Trophoblast cell (in vitro differentiated cells and primary cell): Measurements from ENCODE around the gene OR13C9. TPM values are rescaled to one million over a fixed set of nuclear protein-coding genes. Genes with fewer than 3 reads are reported as not detected.

Experiments used
- DNase-seq, 2 donors: peaks; one replicate each; pipeline ENCODE4 v3.0.0-alpha.2; 2016
- H2AFZ ChIP-seq: 2 replicates; pipeline ENCODE4 v1.6.1; 2013; ENCODE audit warnings: low read length, moderate library complexity, mild to moderate bottlenecking; ENCODE audit not compliant: insufficient read depth, poor library complexity
- H2AK5ac ChIP-seq: 2 replicates; pipeline ENCODE4 v1.6.1; 2013; ENCODE audit warnings: mild to moderate bottlenecking, low read length
- H2BK120ac ChIP-seq: 2 replicates; pipeline ENCODE4 v1.6.1; 2013; ENCODE audit warnings: low read length, mild to moderate bottlenecking, moderate library complexity; ENCODE audit not compliant: insufficient read depth, poor library complexity
- H2BK12ac ChIP-seq: 2 replicates; pipeline ENCODE4 v1.6.1; 2013; ENCODE audit warnings: mild to moderate bottlenecking, low read length, moderate library complexity
- H2BK5ac ChIP-seq: 2 replicates; pipeline ENCODE4 v1.6.1; 2013; ENCODE audit warnings: low read length, low read depth, moderate library complexity, mild to moderate bottlenecking; ENCODE audit not compliant: poor library complexity
- H3K14ac ChIP-seq: 2 replicates; pipeline ENCODE4 v1.6.1; 2013; ENCODE audit warnings: mild to moderate bottlenecking, low read length
- H3K18ac ChIP-seq: 2 replicates; pipeline ENCODE4 v1.6.1; 2013; ENCODE audit warnings: mild to moderate bottlenecking, low read length
- H3K23ac ChIP-seq: 2 replicates; pipeline ENCODE4 v1.6.1; 2013; ENCODE audit warnings: low read length
- H3K27ac ChIP-seq: 2 replicates; pipeline ENCODE4 v1.5.1; 2013; ENCODE audit warnings: low read depth, mild to moderate bottlenecking, inconsistent platforms, low read length, moderate library complexity
- H3K27me3 ChIP-seq: 2 replicates; pipeline ENCODE4 v1.6.1; 2013; ENCODE audit warnings: inconsistent platforms, mild to moderate bottlenecking, low read length, moderate library complexity; ENCODE audit not compliant: insufficient read depth
- H3K36me3 ChIP-seq, 2 experiments: 1 replicate in 1 of 2; 2 replicates in 1 of 2; pipeline ENCODE4 v1.6.1; 2013; ENCODE audit warnings: low read length in 2 of 2, mild to moderate bottlenecking in 2 of 2, moderate library complexity in 1 of 2; ENCODE audit not compliant: insufficient read depth in 2 of 2, control insufficient read depth in 1 of 2
- H3K4ac ChIP-seq: 2 replicates; pipeline ENCODE4 v1.6.1; 2013; ENCODE audit warnings: low read depth, mild to moderate bottlenecking, low read length, moderate library complexity
- H3K4me1 ChIP-seq, 2 experiments: 1 replicate in 1 of 2; 2 replicates in 1 of 2; pipeline ENCODE4 v1.6.1; 2013; ENCODE audit warnings: low read length in 2 of 2, mild to moderate bottlenecking in 2 of 2, moderate library complexity in 1 of 2; ENCODE audit not compliant: insufficient read depth in 2 of 2, control insufficient read depth in 1 of 2
- H3K4me2 ChIP-seq: 2 replicates; pipeline ENCODE4 v1.6.1; 2013; ENCODE audit warnings: inconsistent platforms, mild to moderate bottlenecking, low read length, moderate library complexity
- H3K4me3 ChIP-seq: 2 replicates; pipeline ENCODE4 v1.5.1; 2013; ENCODE audit warnings: mild to moderate bottlenecking, low read depth, low read length, inconsistent platforms
- H3K79me1 ChIP-seq: one replicate; pipeline ENCODE4 v1.6.1; 2013; ENCODE audit warnings: low read length
- H3K79me2 ChIP-seq: 2 replicates; pipeline ENCODE4 v1.6.1; 2013; ENCODE audit warnings: low read length, mild to moderate bottlenecking; ENCODE audit not compliant: control insufficient read depth, insufficient read depth, poor library complexity
- H3K9ac ChIP-seq: 2 replicates; pipeline ENCODE4 v1.6.1; 2013; ENCODE audit warnings: mild to moderate bottlenecking, low read length
- H3K9me3 ChIP-seq: 2 replicates; pipeline ENCODE4 v1.6.1; 2013; ENCODE audit warnings: low read depth, mild to moderate bottlenecking, control low read depth, inconsistent platforms, low read length; ENCODE audit not compliant: insufficient read depth
- H4K12ac ChIP-seq: 2 replicates; pipeline ENCODE4 v1.6.1; 2013; ENCODE audit warnings: low read depth, mild to moderate bottlenecking, low read length, moderate library complexity
- H4K8ac ChIP-seq: 2 replicates; pipeline ENCODE4 v1.6.1; 2013; ENCODE audit warnings: low read depth, mild to moderate bottlenecking, low read length, moderate library complexity
- H4K91ac ChIP-seq: one replicate; pipeline ENCODE4 v1.6.1; 2013; ENCODE audit warnings: low read depth, mild to moderate bottlenecking, low read length, moderate library complexity
- WGBS: extraction: QIAGEN DNeasy Blood & Tissue Kit; methylation state at CpG from one replicate; pipeline ENCODE4 v1.1.7; 2013; ENCODE audit warnings: missing lambda C conversion rate; ENCODE audit not compliant: insufficient read length, insufficient coverage; ENCODE audit errors: extremely low coverage; 5-methylcytosine and 5-hydroxymethylcytosine counted together
- polyA plus RNA-seq: library from polyadenylated mRNA; stranded (reverse); fragments of 200-250 nt; gene quantifications from 2 replicates; pipeline ENCODE4 v1.2.3, GENCODE V29; 2013

The OR13C9 gene, protein sequence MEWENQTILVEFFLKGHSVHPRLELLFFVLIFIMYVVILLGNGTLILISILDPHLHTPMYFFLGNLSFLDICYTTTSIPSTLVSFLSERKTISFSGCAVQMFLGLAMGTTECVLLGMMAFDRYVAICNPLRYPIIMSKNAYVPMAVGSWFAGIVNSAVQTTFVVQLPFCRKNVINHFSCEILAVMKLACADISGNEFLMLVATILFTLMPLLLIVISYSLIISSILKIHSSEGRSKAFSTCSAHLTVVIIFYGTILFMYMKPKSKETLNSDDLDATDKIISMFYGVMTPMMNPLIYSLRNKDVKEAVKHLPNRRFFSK
- polyA plus RNA-seq, result not detected in 2 replicates

- H2BK120ac ChIP-seq, result no peak within 1 kb of the TSS
- DNase-seq, result no peak
- H3K4me1 ChIP-seq, result no peaks in the 10 kb centered on the region
- no peak within 1 kb of the TSS for H3K4ac ChIP-seq
- WGBS, result 100% methylated on average over 1 of the region's 2 CpGs
- no peak within 1 kb of the TSS for H3K9ac ChIP-seq
- H2BK5ac ChIP-seq, result no peak within 1 kb of the TSS
- H3K27ac ChIP-seq, result no peak within 1 kb of the TSS
- H4K12ac ChIP-seq, result no peak within 1 kb of the TSS
- H3K4me2 ChIP-seq, result no peak within 1 kb of the TSS
- no peaks in the 10 kb centered on the region for H3K9me3 ChIP-seq
- H4K91ac ChIP-seq, result no peak within 1 kb of the TSS
- no peaks in the 10 kb centered on the region for H3K27me3 ChIP-seq
- H3K79me2 ChIP-seq, result no peaks in the 10 kb centered on the region
- H2AK5ac ChIP-seq, result no peak within 1 kb of the TSS
- no peak within 1 kb of the TSS for H3K14ac ChIP-seq
- H2AFZ ChIP-seq, result no peak within 1 kb of the TSS
- H3K23ac ChIP-seq, result no peak within 1 kb of the TSS
- H3K4me3 ChIP-seq, result no peak within 1 kb of the TSS
- H3K79me1 ChIP-seq, result no peaks in the 10 kb centered on the region
- H2BK12ac ChIP-seq, result no peak within 1 kb of the TSS
- H3K36me3 ChIP-seq, result no peaks in the 10 kb centered on the region
- H3K18ac ChIP-seq, result no peak within 1 kb of the TSS
- H4K8ac ChIP-seq, result no peak within 1 kb of the TSS
Measured at GRCh38 chr9:104618104-104618503, at the start of gene OR13C9. Gene OR13C9 (minus strand): TSS chr9:104618204. CDS start chr9:104618204, 0 bp downstream.

- Histone ChIP-seq H2AK5ac (no peak overlapping the region), H3K79me1 (no peaks in the 10 kb centered on the region), H3K79me2 (no peaks in the 10 kb centered on the region), H3K4me1 (no peaks in the 10 kb centered on the region), H2BK5ac (no peak overlapping the region), H3K18ac (no peak overlapping the region), H4K91ac (no peak overlapping the region), H2BK12ac (no peak overlapping the region), H3K36me3 (no peaks in the 10 kb centered on the region), H3K9me3 (no peaks in the 10 kb centered on the region), H4K12ac (no peak overlapping the region), H2BK120ac (no peak overlapping the region), H2AFZ (no peak overlapping the region), H3K4ac (no peak overlapping the region), H3K9ac (no peak overlapping the region), H3K14ac (no peak overlapping the region), H3K4me3 (no peak overlapping the region), H3K23ac (no peak overlapping the region), H3K27ac (no peak overlapping the region), H3K4me2 (no peak overlapping the region), H4K8ac (no peak overlapping the region), H3K27me3 (no peaks in the 10 kb centered on the region)
- WGBS, result no CpG with 5 or more reads among the region's 2 CpGs
- no peak for DNase-seq
Measured at GRCh38 chr9:104658496-104659195, 40.6 kb upstream of the OR13C9 start.

DNA sequence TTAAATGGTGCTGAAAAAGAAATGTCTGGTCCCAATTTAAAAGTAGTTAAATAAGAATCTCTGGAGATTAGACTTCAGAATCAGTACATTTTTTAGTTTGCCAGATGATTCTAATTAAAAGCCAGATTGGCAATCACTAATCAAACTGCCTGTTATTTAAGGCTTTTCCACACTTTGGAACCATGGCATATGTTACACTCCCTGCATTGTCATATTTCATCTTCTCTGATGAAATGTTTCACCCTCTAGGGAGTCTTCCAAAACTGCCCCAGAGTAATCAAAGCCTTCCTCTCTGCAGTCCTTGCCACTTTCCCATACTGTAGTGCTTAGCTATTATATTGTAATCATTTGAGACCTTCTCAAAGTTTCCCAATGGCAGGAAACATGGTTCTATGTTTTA, 17.5 kb upstream of the OR13C9 start:
- no peak overlapping the region for H2AFZ ChIP-seq
- peaks cover 14% of the 10 kb centered on the region for H3K9me3 ChIP-seq
- no peaks in the 10 kb centered on the region for H3K36me3 ChIP-seq
- H4K8ac ChIP-seq, result no peak overlapping the region
- H2BK5ac ChIP-seq, result no peak overlapping the region
- H2BK120ac ChIP-seq, result no peak overlapping the region
- H3K27ac ChIP-seq, result no peak overlapping the region
- no peaks in the 10 kb centered on the region for H3K79me2 ChIP-seq
- no peak overlapping the region for H2AK5ac ChIP-seq
- H3K9ac ChIP-seq, result no peak overlapping the region
- DNase-seq, result no peak
- no peak overlapping the region for H2BK12ac ChIP-seq
- H3K4me3 ChIP-seq, result no peak overlapping the region
- no peaks in the 10 kb centered on the region for H3K27me3 ChIP-seq
- H3K14ac ChIP-seq, result no peak overlapping the region
- H3K4me1 ChIP-seq, result no peaks in the 10 kb centered on the region
- no peaks in the 10 kb centered on the region for H3K79me1 ChIP-seq
- H3K23ac ChIP-seq, result no peak overlapping the region
- no peak overlapping the region for H3K4ac ChIP-seq
- no peak overlapping the region for H4K12ac ChIP-seq
- H4K91ac ChIP-seq, result no peak overlapping the region
- no peak overlapping the region for H3K4me2 ChIP-seq
- no peak overlapping the region for H3K18ac ChIP-seq

DNA sequence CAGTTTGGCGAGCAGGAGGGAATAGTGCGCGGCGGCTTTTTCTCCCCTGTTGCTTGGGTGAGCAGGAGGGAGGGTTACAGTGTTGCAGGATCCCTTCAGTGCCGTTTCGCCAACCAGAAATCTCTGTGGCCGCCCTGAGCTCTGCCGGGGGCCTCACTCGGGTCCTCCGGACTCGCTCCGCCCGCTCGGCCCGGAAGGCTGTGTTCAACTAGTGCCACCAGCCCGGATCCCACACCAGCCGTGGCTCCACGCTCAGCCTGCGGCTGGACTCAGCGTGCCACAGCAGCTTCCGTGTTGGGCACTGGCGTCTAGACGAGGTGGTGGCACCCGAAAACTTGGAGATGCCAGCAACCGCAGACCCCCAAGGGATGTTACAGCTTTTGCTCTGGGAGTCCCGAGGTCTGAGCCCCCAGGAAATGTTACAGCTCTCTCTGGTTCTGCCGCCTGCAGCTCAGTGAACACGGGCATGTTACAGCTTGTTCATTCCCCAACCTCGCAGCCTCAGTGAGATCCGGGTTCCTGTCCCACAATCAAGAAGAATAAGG, 16.0 kb upstream of the OR13C9 start:
- no peak overlapping the region for H2AFZ ChIP-seq
- H3K4ac ChIP-seq, result no peak overlapping the region

More for the DNA sequence above, 16.0 kb upstream of the OR13C9 start:
- Histone ChIP-seq H3K36me3 (no peaks in the 10 kb centered on the region), H3K18ac (no peak overlapping the region), H3K9me3 (peaks cover 14% of the 10 kb centered on the region), H2BK5ac (no peak overlapping the region), H3K79me1 (no peaks in the 10 kb centered on the region), H3K9ac (no peak overlapping the region), H3K4me1 (no peaks in the 10 kb centered on the region), H3K4me3 (no peak overlapping the region), H4K12ac (no peak overlapping the region), H2BK12ac (no peak overlapping the region), H3K14ac (no peak overlapping the region), H3K79me2 (no peaks in the 10 kb centered on the region), H2AK5ac (no peak overlapping the region), H2BK120ac (no peak overlapping the region), H4K8ac (no peak overlapping the region), H3K27ac (no peak overlapping the region), H3K4me2 (no peak overlapping the region), H3K27me3 (no peaks in the 10 kb centered on the region), H4K91ac (no peak overlapping the region), H3K23ac (no peak overlapping the region)
- no peak for DNase-seq
- WGBS, result no CpG with 5 or more reads among the region's 30 CpGs
